H1 (cell line): ENCODE results near the gene KLF7. TPM values are rescaled to one million over a fixed set of nuclear protein-coding genes. Genes with fewer than 3 reads are reported as not detected.

Experiments
- CTCF ChIA-PET: fragments of 300-600 bp; sonication (Branson Sonifier 250); formaldehyde crosslinking; loops from one replicate; lab custom pipeline; 2021; ENCODE audit not compliant: partially characterized antibody; lab: Charles Lee
- POLR2A ChIA-PET: fragments of 300-600 bp; sonication (Branson Sonifier 250); formaldehyde crosslinking; loops from one replicate; lab custom pipeline; 2021; ENCODE audit warnings: inconsistent platforms; ENCODE audit not compliant: partially characterized antibody; lab: Charles Lee
- DNase-seq, 2 experiments: peaks; one replicate each; pipeline versions ENCODE4 v3.0.0 to v3.0.0-alpha.2; 2010 to 2022; ENCODE audit warnings: low spot score in 2 of 2, low read depth in 1 of 2, mixed read lengths in 1 of 2
- FAIRE-seq: peaks from 2 replicates; lab custom pipeline; 2011; peaks lifted over from hg19 to GRCh38; lab: Jason Lieb, UNC
- H2AFZ ChIP-seq: 2 replicates; pipeline ENCODE4 v1.8.1; 2012; ENCODE audit warnings: low read length, inconsistent platforms
- H2AK5ac ChIP-seq: 2 replicates; pipeline ENCODE4 v1.6.1; 2013; ENCODE audit warnings: low read depth, low read length
- H2BK120ac ChIP-seq: replicated peaks from 2 replicates; pipeline ENCODE3; 2013; ENCODE audit warnings: low read depth, low read length, inconsistent platforms
- H2BK12ac ChIP-seq: 2 replicates; pipeline ENCODE4 v1.6.1; 2013; ENCODE audit warnings: low read depth, low read length
- H2BK15ac ChIP-seq: 2 replicates; pipeline ENCODE4 v1.6.1; 2013; ENCODE audit warnings: low read length
- H2BK20ac ChIP-seq: 2 replicates; pipeline ENCODE4 v1.6.1; 2013; ENCODE audit warnings: low read length
- H2BK5ac ChIP-seq: 2 replicates; pipeline ENCODE4 v1.6.1; 2013; ENCODE audit warnings: low read depth, low read length
- H3K14ac ChIP-seq: 2 replicates; pipeline ENCODE4 v1.6.1; 2013; ENCODE audit warnings: inconsistent platforms; ENCODE audit not compliant: insufficient read length
- H3K18ac ChIP-seq: 2 replicates; pipeline ENCODE4 v1.6.1; 2013; ENCODE audit warnings: low read length; ENCODE audit errors: extremely low read depth
- H3K23ac ChIP-seq: 2 replicates; pipeline ENCODE4 v1.6.1; 2013; ENCODE audit warnings: inconsistent platforms; ENCODE audit not compliant: insufficient read length
- H3K23me2 ChIP-seq: 2 replicates; pipeline ENCODE4 v1.6.1; 2013; ENCODE audit warnings: low read depth, low read length
- H3K27ac ChIP-seq: 2 replicates; pipeline ENCODE4 v1.6.1; 2011; ENCODE audit warnings: low read depth, low read length, inconsistent platforms
- H3K27me3 ChIP-seq, 4 experiments: replicated peaks in 1 of 4; 1 replicate in 1 of 4; 2 replicates in 3 of 4; pipeline versions ENCODE4 v1.6.1 to v1.8.1; 2011 to 2013; ENCODE audit warnings: low read length in 3 of 4, mild to moderate bottlenecking in 3 of 4, inconsistent platforms in 2 of 4, mixed read lengths in 2 of 4, moderate library complexity in 1 of 4; ENCODE audit not compliant: control insufficient read depth in 3 of 4, insufficient read depth in 3 of 4; ENCODE audit errors: extremely low read depth in 1 of 4
- H3K36me3 ChIP-seq, 4 experiments: 2 replicates each; pipeline versions ENCODE4 v1.6.1 to v1.8.1; 2011 to 2013; ENCODE audit warnings: mild to moderate bottlenecking in 4 of 4, low read length in 3 of 4, moderate library complexity in 2 of 4, control low read depth in 1 of 4, inconsistent platforms in 1 of 4; ENCODE audit not compliant: insufficient read depth in 4 of 4, control insufficient read depth in 2 of 4
- H3K4ac ChIP-seq: replicated peaks from 2 replicates; pipeline ENCODE3; 2013; ENCODE audit warnings: low read length, low read depth, mixed read lengths, inconsistent platforms; ENCODE audit not compliant: insufficient read length
- H3K4me1 ChIP-seq, 4 experiments: replicated peaks in 1 of 4; 1 replicate in 1 of 4; 2 replicates in 3 of 4; pipeline versions ENCODE4 v1.6.1 to v1.8.1; 2011 to 2013; ENCODE audit warnings: low read length in 3 of 4, inconsistent platforms in 2 of 4, mixed read lengths in 1 of 4; ENCODE audit not compliant: insufficient read depth in 4 of 4, control insufficient read depth in 3 of 4
- H3K4me2 ChIP-seq, 2 experiments: 2 replicates each; pipeline versions ENCODE4 v1.6.1 to v1.8.1; 2011 to 2013; ENCODE audit warnings: low read depth in 2 of 2, low read length in 2 of 2, control low read depth in 1 of 2, inconsistent platforms in 1 of 2, mild to moderate bottlenecking in 1 of 2; ENCODE audit not compliant: insufficient read depth in 1 of 2
- H3K4me3 ChIP-seq, 4 experiments: fragments of 200-600, 300-600 bp in 1 of 4; sonication (generic), shearing (Covaris generic), sonication (Bioruptor Twin) in 1 of 4; 2 replicates each; pipeline versions ENCODE4 v1.5.1 to v1.8.1; 2011 to 2016; ENCODE audit warnings: low read length in 4 of 4, low read depth in 3 of 4, control low read depth in 2 of 4, inconsistent platforms in 2 of 4, mild to moderate bottlenecking in 2 of 4, mixed read lengths in 1 of 4, moderate library complexity in 1 of 4; ENCODE audit not compliant: insufficient read depth in 2 of 4; ENCODE audit errors: extremely low read depth in 1 of 4
- H3K56ac ChIP-seq: replicated peaks from 2 replicates; pipeline ENCODE3; 2013; ENCODE audit warnings: low read depth, mild to moderate bottlenecking, mixed read lengths, low read length, inconsistent platforms; ENCODE audit not compliant: insufficient read length
- H3K79me1 ChIP-seq: 2 replicates; pipeline ENCODE4 v1.6.1; 2013; ENCODE audit warnings: low read depth, low read length, control low read depth
- H3K79me2 ChIP-seq, 2 experiments: 2 replicates each; pipeline versions ENCODE4 v1.6.1 to v1.8.1; 2012 to 2013; ENCODE audit warnings: low read length in 2 of 2, mild to moderate bottlenecking in 2 of 2, inconsistent platforms in 1 of 2; ENCODE audit not compliant: insufficient read depth in 2 of 2, control insufficient read depth in 1 of 2
- H3K9ac ChIP-seq, 4 experiments: replicated peaks in 1 of 4; 1 replicate in 1 of 4; 2 replicates in 3 of 4; pipeline versions ENCODE4 v1.6.1 to v1.8.1; 2011 to 2013; ENCODE audit warnings: low read depth in 3 of 4, low read length in 3 of 4, control low read depth in 2 of 4, mild to moderate bottlenecking in 2 of 4, moderate library complexity in 2 of 4, inconsistent platforms in 1 of 4; ENCODE audit errors: extremely low read depth in 1 of 4
- H3K9me3 ChIP-seq, 2 experiments: 2 replicates each; pipeline versions ENCODE4 v1.6.1 to v1.8.1; 2012 to 2013; ENCODE audit warnings: mild to moderate bottlenecking in 2 of 2, moderate library complexity in 2 of 2, control low read depth in 1 of 2, inconsistent platforms in 1 of 2, low read depth in 1 of 2, low read length in 1 of 2, mixed read lengths in 1 of 2; ENCODE audit not compliant: insufficient read depth in 2 of 2
- H4K20me1 ChIP-seq, 2 experiments: replicated peaks in 1 of 2; 2 replicates each; pipeline versions ENCODE3 to v1.8.1; 2011 to 2013; ENCODE audit warnings: inconsistent platforms in 2 of 2, low read length in 2 of 2, mild to moderate bottlenecking in 1 of 2; ENCODE audit not compliant: insufficient read depth in 2 of 2, control insufficient read depth in 1 of 2
- H4K5ac ChIP-seq: 2 replicates; pipeline ENCODE4 v1.6.1; 2013; ENCODE audit warnings: low read length, low read depth, mixed read lengths, inconsistent platforms; ENCODE audit not compliant: insufficient read length
- H4K8ac ChIP-seq: 2 replicates; pipeline ENCODE4 v1.8.0; 2013; ENCODE audit warnings: mild to moderate bottlenecking, moderate library complexity, low read length, inconsistent platforms; ENCODE audit not compliant: insufficient read depth; ENCODE audit errors: extremely low read depth
- H4K91ac ChIP-seq: replicated peaks from 2 replicates; pipeline ENCODE3; 2013; ENCODE audit warnings: low read length, mixed read lengths, inconsistent platforms; ENCODE audit not compliant: insufficient read length
- GTF2F1 ChIP-seq: IDR thresholded peaks from 2 replicates; pipeline ENCODE4 v1.6.1; 2012; ENCODE audit warnings: low read depth, low read length, improper control_type of control experiment, borderline replicate concordance
- WGBS, 2 experiments: shearing (Covaris generic) in 1 of 2; methylation state at CpG; one replicate each; pipeline versions ENCODE4 v1.1.6 to v1.1.7; 2013 to 2015; ENCODE audit warnings: low lambda C conversion rate in 2 of 2, mixed read lengths in 2 of 2, inconsistent platforms in 1 of 2, low coverage in 1 of 2, missing lambda C conversion rate in 1 of 2; ENCODE audit not compliant: insufficient replicate concordance in 2 of 2, insufficient coverage in 1 of 2, insufficient read length in 1 of 2; ENCODE audit errors: extremely low coverage in 1 of 2, missing lambda C conversion rate in 1 of 2; 5-methylcytosine and 5-hydroxymethylcytosine counted together
- polyA plus RNA-seq, 7 experiments: library from polyadenylated mRNA; depleted of rRNA in 3 of 7; stranded (reverse) in 5 of 7; unstranded in 2 of 7; fragments of >200 nt in 5 of 7; fragments of 200-250 nt in 2 of 7; gene quantifications; 1 replicate in 5 of 7; 2 replicates in 1 of 7; 4 replicates in 1 of 7; pipeline versions ENCODE4 v1.2.1 to v1.2.3, GENCODE V29; 2011 to 2013; ENCODE audit warnings: missing spikeins in 2 of 7, mixed read lengths in 2 of 7
- total RNA-seq: library from RNA; stranded (reverse); fragmentation: NEBNext Ultra II Directional; extraction: Animal tissue kit (Norgen Biotek cat#: 25700); gene quantifications from 2 replicates; pipeline ENCODE4 v1.2.1, GENCODE V29; 2021

KLF7 gene
- total and polyA plus RNA-seq, 2 of the 8 experiments (the other 6 are each of a cell fraction or from before 2014, with no cell fraction given) = 9.6 to 23.3 TPM

GRCh38 chr2:207042841-207043240, 122.9 kb downstream of the KLF7 start:
- Histone ChIP-seq H3K23me2 (no peaks in the 10 kb centered on the region), H3K9me3 (no peaks in the 10 kb centered on the region), H3K56ac (no peak overlapping the region), H2BK5ac (no peak overlapping the region), H3K4ac (no peak overlapping the region), H3K18ac (no peak overlapping the region), H4K8ac (no peak overlapping the region), H2AK5ac (no peak overlapping the region; the same call in 1 of the 2 replicates), H2BK20ac (no peak overlapping the region), H2BK120ac (no peak overlapping the region), H4K20me1 (no peaks in the 10 kb centered on the region), H3K9ac (no peak overlapping the region), H3K27me3 (no peaks in the 10 kb centered on the region), H3K4me3 (no peak overlapping the region), H3K4me1 (peaks cover 4 to 8% (median 6%) of the 10 kb centered on the region in 4 experiments; a peak in 4 of 7 replicates), H3K27ac (no peak overlapping the region), H4K5ac (no peak overlapping the region), H4K91ac (no peak overlapping the region), H2BK15ac (no peak overlapping the region), H3K36me3 (no peaks in the 10 kb centered on the region), H3K23ac (no peak overlapping the region), H3K14ac (no peak overlapping the region), H3K79me2 (no peaks in the 10 kb centered on the region), H2BK12ac (no peak overlapping the region), H2AFZ (no peak overlapping the region), H3K4me2 (no peak overlapping the region), H3K79me1 (no peaks in the 10 kb centered on the region)
- DNase-seq (no peak), FAIRE-seq (no peak)
- WGBS, 2 experiments = 85% methylated on average over 1 of the region's 1 CpG; no CpG with 5 or more reads in 1 of the 2 experiments
- ChIA-PET POLR2A (no interaction called here), CTCF (no interaction called here)
- no peak for TF ChIP-seq GTF2F1
